Body of pancreas (tissue), 4 donors: Measurements from ENCODE around the gene TPD52L1. TPM values are rescaled to one million over a fixed set of nuclear protein-coding genes. Genes with fewer than 3 reads are reported as not detected.

Experiments
- ATAC-seq: fragments of 150-250 bp; one replicate; pipeline ENCODE4 v1.9.1; 2016
- DNase-seq, 4 donors: peaks; one replicate each; pipeline ENCODE4 v3.0.0-alpha.2; 2019
- H3K27ac ChIP-seq, 4 donors: fragments of 200-600 bp; sonication (generic); 1 replicate in 3 of 4; 2 replicates in 1 of 4; pipeline versions ENCODE4 v1.5.1 to v1.6.1; 2016 to 2019; ENCODE audit warnings: mild to moderate bottlenecking in 1 of 4, mixed read lengths in 1 of 4, moderate library complexity in 1 of 4
- H3K27me3 ChIP-seq, 2 donors: fragments of 200-600 bp; sonication (generic); one replicate each; pipeline ENCODE4 v1.6.0; 2016; ENCODE audit warnings: mild to moderate bottlenecking in 1 of 2
- H3K36me3 ChIP-seq, 2 donors: fragments of 200-600 bp; sonication (generic); replicated peaks in 1 of 2; 2 replicates each; pipeline ENCODE4 v1.5.1; 2016; ENCODE audit warnings: low read depth in 2 of 2; ENCODE audit not compliant: insufficient read depth in 1 of 2
- H3K4me1 ChIP-seq: fragments of 200-600 bp; sonication (generic); one replicate; pipeline ENCODE4 v1.6.0; 2016
- H3K4me3 ChIP-seq, 2 donors: fragments of 200-600 bp; sonication (generic); 1 replicate in 1 of 2; 2 replicates in 1 of 2; pipeline ENCODE4 v1.5.1; 2016 to 2019
- H3K9me3 ChIP-seq, 3 donors: fragments of 200-600 bp; sonication (generic); 1 replicate in 2 of 3; 2 replicates in 1 of 3; pipeline ENCODE4 v1.5.1; 2016
- CTCF ChIP-seq, 7 experiments: fragments of 450-650 bp in 4 of 7; fragments of 200-600 bp in 3 of 7; sonication (generic) in 3 of 7; IDR thresholded peaks; one replicate each; pipeline ENCODE4 v1.5.1; 2016 to 2019; ENCODE audit warnings: antibody characterized with exemption in 7 of 7
- POLR2A ChIP-seq, 3 donors: fragments of 450-650 bp; IDR thresholded peaks; one replicate each; pipeline ENCODE4 v1.6.1; 2016; ENCODE audit warnings: antibody characterized with exemption in 3 of 3, mild to moderate bottlenecking in 2 of 3
- WGBS, 2 donors: methylation state at CpG; one replicate each; pipeline ENCODE4 v1.1.5; 2017; 5-methylcytosine and 5-hydroxymethylcytosine counted together
- intact Hi-C: fragments of 100-400 bp; cut with DNase I; formaldehyde crosslinking; loops from one replicate; pipeline ENCODE4 v1.15.1; 2023
- total RNA-seq, 2 donors: library from RNA; depleted of rRNA; stranded (reverse); fragments of >200 nt; gene quantifications; one replicate each; pipeline ENCODE4 v1.1.0, GENCODE V29; 2016

Gene TPD52L1
- total RNA-seq, 2 donors from 2014 or later, result 33.3 to 101 TPM

DNA sequence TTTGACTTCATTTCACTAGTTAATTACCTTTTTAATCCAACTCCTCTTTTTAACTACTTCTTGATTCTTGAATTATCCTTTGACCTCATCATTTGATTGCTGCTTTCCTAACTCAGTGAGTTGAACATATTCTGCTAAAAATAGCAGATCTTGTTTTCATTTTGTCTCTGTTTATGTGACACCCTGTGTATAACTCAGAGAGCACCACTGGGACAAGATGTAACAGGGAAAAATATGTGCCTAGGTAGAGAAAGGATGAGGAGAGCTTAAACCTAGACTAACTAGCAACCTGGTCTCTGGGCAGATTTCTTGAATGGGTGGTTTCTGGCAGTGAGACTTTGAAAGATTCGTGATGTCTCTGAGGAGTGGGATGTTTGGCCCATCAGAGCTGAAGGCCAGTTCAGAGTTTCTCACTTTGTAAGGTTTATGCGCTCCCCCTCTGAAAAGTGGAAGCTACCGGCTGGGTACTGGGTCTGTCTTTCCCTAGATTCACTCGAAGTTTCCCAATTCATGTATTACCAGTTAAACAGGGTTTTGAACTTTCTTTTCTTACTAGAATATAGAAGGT, 61.8 kb downstream of the TPD52L1 start:
- Histone ChIP-seq H3K9me3 (no peaks in the 10 kb centered on the region), H3K36me3 (no peaks in the 10 kb centered on the region), H3K4me1 (peaks cover 22% of the 10 kb centered on the region), H3K27ac (no peak overlapping the region), H3K4me3 (no peak overlapping the region), H3K27me3 (no peaks in the 10 kb centered on the region)
- intact Hi-C loops, result no loop called here
- no peak for DNase-seq
- 86 to 90% methylated on average over 4 of the region's 4 CpGs for WGBS, 2 donors
- no peak for ATAC-seq
- TF ChIP-seq POLR2A (IDR thresholded peaks at IDR 0.05) (no peak), CTCF (IDR thresholded peaks at IDR 0.05) (no peak)

- Histone ChIP-seq H3K4me3 (no peak overlapping the region), H3K36me3 (no peaks in the 10 kb centered on the region), H3K4me1 (peaks cover 22% of the 10 kb centered on the region), H3K9me3 (no peaks in the 10 kb centered on the region), H3K27ac (no peak overlapping the region), H3K27me3 (no peaks in the 10 kb centered on the region)
- 91 to 93% methylated on average over 2 of the region's 2 CpGs for WGBS, 2 donors
- DNase-seq, result no peak
- no peak for TF ChIP-seq POLR2A (IDR thresholded peaks at IDR 0.05)
- no peak for TF ChIP-seq CTCF (IDR thresholded peaks at IDR 0.05)
- no peak for ATAC-seq
- intact Hi-C loops, result no loop called here
Measured at GRCh38 chr6:125216015-125216414, 62.4 kb downstream of the TPD52L1 start.

DNA sequence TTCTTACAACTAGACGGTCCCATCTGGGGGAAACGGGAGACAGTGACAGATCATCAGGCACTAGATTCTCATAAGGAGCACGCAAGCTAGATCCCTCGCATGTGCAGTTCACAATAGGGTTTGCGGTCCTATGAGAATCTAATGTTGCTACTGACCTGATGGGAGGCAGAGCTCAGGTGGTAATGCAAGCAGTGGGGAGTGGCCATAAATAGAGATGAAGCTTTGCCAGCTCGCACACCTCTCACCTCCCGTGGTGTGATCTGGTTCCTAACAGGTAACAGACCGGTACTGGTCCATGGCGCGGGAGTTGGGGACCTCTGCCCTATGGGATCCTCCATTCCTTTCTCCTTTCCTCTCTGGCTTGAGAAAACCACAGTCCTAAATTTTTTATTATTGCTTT, 63.8 kb downstream of the TPD52L1 start:
- Histone ChIP-seq H3K36me3 (no peaks in the 10 kb centered on the region), H3K27ac (no peak overlapping the region), H3K4me1 (peaks cover 15% of the 10 kb centered on the region), H3K27me3 (no peaks in the 10 kb centered on the region), H3K9me3 (no peaks in the 10 kb centered on the region), H3K4me3 (no peak overlapping the region)
- ATAC-seq, result no peak
- WGBS, 2 donors, result 93 to 95% methylated on average over 10 of the region's 10 CpGs
- DNase-seq, result no peak
- intact Hi-C loops, result no loop called here
- no peak for TF ChIP-seq POLR2A (IDR thresholded peaks at IDR 0.05)
- no peak for TF ChIP-seq CTCF (IDR thresholded peaks at IDR 0.05)

DNA sequence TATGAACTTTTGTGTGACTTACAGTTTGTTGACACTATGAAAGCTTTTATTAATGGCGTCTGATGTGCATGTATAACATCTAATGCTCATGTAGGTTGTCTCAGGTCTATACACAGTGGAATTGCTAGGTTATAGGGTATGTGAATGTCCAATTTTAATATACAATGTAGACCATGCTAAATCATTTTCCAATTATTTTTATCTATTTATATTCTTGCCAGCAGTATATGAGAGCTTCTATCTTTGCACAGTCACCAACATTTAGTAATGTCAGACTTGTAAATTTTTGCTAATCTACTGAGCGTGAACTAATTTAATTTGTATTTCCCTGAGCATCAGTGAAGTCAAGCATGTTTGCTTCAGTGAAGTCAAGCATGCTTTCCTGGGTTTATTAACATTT, 64.4 kb downstream of the TPD52L1 start:
- Histone ChIP-seq H3K27me3 (no peaks in the 10 kb centered on the region), H3K36me3 (no peaks in the 10 kb centered on the region), H3K4me3 (no peak overlapping the region), H3K9me3 (no peaks in the 10 kb centered on the region), H3K27ac (no peak overlapping the region), H3K4me1 (peaks cover 18% of the 10 kb centered on the region)
- 90 to 97% methylated on average over 2 of the region's 2 CpGs for WGBS, 2 donors
- intact Hi-C loops, result no loop called here
- TF ChIP-seq POLR2A (IDR thresholded peaks at IDR 0.05), result no peak
- no peak for TF ChIP-seq CTCF (IDR thresholded peaks at IDR 0.05)
- DNase-seq (no peak), ATAC-seq (no peak)

GRCh38 chr6:125219361-125219895, 65.9 kb downstream of the TPD52L1 start:
- WGBS, 2 donors, result 61 to 67% methylated on average over 5 of the region's 5 CpGs
- intact Hi-C loops, result no loop called here
- Histone ChIP-seq H3K4me1 (peaks cover 29% of the 10 kb centered on the region), H3K9me3 (no peaks in the 10 kb centered on the region), H3K36me3 (no peaks in the 10 kb centered on the region), H3K4me3 (no peak overlapping the region), H3K27ac (no peak overlapping the region), H3K27me3 (no peaks in the 10 kb centered on the region)
- ATAC-seq (no peak), DNase-seq (no peak)
- TF ChIP-seq CTCF (IDR thresholded peaks at IDR 0.05) (no peak), POLR2A (IDR thresholded peaks at IDR 0.05) (no peak)
